GM19099 (cell line): ENCODE measurements around the gene KIAA1614.

ENCODE experiments used
- POLR2A ChIP-seq: IDR thresholded peaks from 3 replicates; pipeline ENCODE4 v1.6.1; 2011; ENCODE audit warnings: low read depth; ENCODE audit not compliant: insufficient read length; ENCODE audit errors: extremely low read depth

KIAA1614 gene

GRCh38 chr1:180902541-180902940 lies 10.2 kb upstream of the KIAA1614 start:
- TF ChIP-seq POLR2A, result no peak

DNA sequence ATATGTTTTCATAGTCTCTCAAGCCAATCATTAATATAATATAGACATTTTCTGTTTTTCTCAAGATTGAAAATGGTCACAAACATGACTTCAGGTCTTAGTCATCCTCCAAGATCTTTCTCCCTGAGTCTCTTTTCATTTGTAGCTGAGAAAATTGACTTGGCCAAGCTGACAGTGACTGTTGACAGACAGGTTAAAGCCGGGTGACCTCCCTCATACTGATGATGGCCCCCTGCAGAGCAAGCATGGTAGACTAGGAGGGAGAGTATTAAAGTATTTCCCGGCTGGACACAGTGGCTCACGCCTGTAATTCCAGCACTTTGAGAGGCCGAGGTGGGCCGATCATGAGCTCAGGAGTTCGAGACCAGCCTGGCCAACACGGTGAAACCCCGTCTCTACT lies 6.8 kb upstream of the KIAA1614 start:
- no peak for TF ChIP-seq POLR2A

DNA sequence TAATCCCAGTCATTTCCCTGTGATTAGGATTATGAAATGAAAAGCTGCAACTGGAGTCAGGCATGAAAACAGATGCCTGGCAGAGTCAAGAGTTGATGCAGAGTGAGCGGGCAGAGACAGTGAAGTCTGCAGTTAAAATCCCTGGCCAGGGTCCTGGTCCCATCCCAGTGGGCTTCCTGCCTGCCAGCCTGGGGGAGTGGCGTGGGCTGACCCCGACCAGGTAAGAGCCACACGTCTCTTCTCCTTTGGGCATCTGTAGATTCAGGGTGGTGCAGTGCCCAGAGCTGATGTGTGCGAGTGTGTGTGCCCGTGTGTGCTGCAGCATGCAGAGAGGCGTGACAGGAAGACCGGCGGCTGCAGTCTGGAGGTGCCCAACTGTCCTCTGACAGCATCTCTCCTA lies 6.2 kb upstream of the KIAA1614 start:
- no peak for TF ChIP-seq POLR2A

- TF ChIP-seq POLR2A, result no peak
Observed at GRCh38 chr1:180907313-180908055, 5.2 kb upstream of the KIAA1614 start.

DNA sequence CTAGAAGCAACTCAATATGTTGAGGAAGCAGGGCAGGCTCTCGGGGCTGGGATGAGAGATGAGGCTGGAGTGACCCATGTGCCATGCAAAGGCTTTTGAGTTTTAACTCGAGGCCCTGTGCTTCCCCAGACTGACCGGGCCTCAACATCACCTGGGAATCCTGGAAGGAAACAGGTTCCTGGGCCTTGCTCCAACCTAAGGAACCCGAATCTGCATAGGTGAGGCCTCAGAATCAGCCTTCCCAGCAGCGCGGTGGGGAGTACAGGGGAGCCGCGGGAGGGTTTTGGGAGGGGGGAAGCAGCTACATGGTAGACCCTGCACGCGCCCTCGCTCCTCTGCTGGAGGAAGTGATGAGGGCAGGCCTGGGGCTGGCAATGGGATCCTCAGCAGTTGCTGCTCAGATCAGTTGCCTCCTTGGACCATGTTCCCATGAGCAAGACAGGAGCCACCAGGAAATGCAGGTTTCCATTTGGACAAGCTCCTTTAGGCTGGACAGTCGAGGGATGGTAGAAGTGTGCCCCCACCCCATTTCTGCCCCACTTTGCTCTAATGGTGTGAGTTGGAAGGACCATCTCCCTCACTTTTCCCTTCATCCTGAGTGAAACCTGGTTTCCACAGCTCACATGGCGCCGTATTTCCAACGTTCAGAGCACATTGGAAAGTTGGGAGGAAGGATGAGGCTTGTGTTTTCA lies 4.5 kb upstream of the KIAA1614 start:
- no peak for TF ChIP-seq POLR2A

GRCh38 chr1:180909005-180909414 lies 3.7 kb upstream of the KIAA1614 start:
- TF ChIP-seq POLR2A, result no peak

DNA sequence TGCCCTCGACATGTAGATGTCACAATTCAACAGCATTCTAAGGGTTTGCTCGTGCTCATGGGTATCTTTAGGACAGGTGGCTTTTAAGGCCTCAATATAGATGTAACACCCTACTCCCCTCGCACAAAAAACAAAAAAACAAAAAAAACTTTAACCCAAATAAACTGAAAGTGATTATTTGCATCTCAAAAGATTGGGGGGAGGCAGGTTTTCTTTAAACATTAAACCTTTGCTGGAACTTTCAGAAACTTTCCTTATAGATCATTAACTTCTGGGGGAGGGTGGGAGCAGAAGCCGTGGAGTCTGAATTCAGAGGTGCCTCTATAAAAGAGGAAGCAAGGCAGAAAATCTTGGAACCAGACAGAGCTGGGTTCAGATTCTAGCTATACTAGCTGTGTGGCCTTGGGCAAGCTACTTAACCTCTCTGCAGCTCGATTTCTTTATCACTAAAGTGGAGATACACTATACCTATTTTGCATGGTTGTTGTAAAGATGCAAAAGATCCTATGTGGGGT lies 3.2 kb upstream of the KIAA1614 start:
- TF ChIP-seq POLR2A, result peak; percentile 75

DNA sequence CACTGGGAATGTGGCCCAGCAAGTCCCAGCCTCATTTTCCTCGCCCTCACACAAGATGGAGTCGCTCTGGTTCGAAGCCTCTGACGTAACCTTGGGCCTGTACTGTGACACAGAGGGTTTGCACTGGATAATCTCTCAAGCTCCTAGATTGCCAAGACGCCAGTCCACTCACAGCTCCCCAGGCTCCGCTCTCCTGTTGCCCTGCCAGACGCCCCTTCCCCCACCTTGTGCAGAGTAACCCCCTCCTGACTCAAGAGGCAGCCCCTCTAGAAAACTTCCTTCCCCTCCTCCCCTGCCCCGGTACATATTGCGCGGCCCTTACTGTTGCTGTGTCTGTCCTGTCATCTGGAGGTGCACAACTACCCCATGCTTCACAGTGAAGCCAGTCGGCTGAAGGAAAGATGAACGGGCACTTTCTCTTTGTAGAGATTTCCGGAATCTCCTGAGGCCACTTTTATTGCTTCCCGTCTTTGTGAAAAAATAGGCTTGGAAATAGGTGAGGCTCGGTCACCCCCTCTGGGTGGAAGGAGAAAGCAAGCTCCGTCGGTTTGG lies 981 bp upstream of the KIAA1614 start:
- no peak for TF ChIP-seq POLR2A

DNA sequence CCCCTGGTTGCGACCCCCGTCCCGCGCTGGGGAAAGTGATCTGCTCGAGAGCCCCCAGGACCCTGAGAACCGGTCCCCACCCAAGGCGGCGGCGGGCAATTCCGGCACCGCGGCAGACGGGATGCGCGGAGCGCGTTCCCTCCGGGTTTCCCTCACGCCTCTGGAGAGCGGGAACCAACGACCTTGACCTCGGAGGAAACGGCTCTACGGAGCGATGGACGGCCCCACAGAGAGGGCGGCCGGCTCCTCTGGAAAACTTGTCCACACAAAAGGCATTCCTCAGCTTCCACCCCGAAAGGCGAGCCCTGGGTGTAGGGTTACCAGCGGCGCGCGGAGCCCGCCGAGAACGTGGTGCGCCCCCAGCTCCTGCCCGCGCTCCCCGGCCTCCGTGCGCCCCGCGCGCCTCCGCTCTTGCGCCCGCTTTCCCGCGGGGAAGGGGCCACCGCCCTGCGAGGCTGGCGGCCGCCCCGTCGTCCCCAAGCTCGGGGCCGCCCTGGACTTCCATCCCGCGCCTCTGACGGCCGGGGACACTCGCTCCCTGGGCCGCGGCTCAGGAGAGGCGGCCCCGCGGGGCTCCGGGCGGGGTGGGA lies 391 bp upstream of the KIAA1614 start:
- peak; percentile 46 for TF ChIP-seq POLR2A

DNA sequence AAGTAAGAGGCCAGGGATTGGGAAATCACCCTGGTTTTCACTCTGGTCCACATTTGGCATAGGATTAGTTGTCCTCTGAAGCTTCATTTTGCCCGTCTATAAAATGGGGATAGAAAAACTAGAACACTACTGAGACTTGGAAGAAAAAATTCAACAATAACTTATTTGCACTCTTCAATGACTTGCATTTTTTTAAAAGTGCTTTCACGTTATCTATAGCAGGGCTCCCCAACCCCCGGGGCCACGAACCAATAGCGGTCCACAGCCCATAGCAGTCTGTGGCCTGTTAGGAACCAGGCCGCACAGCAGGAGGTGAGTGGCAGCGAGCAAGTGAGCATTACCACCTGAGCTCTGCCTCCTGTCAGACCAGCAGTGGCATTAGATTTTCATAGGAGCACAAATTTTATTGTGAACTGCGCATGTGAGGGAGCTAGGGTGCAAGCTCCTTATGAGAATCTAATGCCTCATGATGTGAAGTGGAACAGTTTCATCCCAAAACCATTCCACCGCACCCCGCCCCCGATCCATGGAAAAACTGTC lies 2.8 kb downstream of the KIAA1614 start:
- TF ChIP-seq POLR2A, result no peak

GRCh38 chr1:180916012-180916770 lies 3.5 kb downstream of the KIAA1614 start:
- TF ChIP-seq POLR2A, result no peak

- no peak for TF ChIP-seq POLR2A
Observed at GRCh38 chr1:180916771-180917170, 4.1 kb downstream of the KIAA1614 start.

DNA sequence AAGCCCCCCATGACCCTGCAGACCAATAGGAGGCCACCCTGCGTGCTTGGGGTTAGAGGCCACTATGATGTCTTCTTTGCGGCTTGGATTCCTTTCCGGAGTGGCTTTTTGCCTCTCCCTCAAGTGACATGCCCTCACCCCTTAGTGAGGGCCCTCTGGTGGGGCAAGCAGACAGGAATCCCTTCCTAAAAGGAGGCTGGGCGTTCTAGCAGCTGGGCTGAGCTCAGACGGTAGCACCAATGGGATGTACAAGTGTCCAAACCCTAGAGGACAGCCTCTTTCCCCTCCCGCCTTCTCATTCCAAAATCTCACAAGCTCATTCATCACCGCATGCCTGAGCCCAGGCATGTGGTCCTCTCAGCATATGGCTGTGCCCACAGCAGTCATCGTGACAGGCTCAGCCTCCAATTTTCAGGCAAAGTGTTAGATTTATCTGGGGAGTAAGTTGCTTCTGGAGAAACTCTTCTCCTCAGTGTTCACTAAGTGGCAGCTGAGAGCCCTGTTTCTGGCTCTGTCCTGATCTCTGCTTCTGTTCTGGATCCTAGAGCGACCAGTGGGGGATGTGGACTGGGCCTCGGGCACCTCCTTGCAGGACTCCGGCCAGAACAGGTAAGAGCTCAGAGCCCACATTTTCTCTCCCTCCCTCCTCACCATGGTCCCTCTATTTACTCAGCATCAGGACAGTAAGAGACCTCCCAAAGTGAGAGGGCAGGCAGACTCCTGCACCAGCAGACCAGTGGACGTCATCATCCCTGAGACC lies 4.8 kb downstream of the KIAA1614 start:
- TF ChIP-seq POLR2A, result no peak

- TF ChIP-seq POLR2A, result no peak
Observed at GRCh38 chr1:180918519-180918918, 5.8 kb downstream of the KIAA1614 start.
